HG03060 (cell line): ENCODE data around the gene ABHD10.

Source experiments
- ATAC-seq: cut with Tn5 transposase; IDR thresholded peaks from one replicate; pipeline ENCODE4 v1.9.1; 2021; ENCODE audit warnings: low read depth, moderate number of reproducible peaks; ENCODE audit not compliant: unreplicated experiment

ABHD10 gene

GRCh38 chr3:111999484-112000324 lies 20.9 kb downstream of the ABHD10 start:
- no peak for ATAC-seq

GRCh38 chr3:112000367-112000771 lies 21.5 kb downstream of the ABHD10 start:
- no peak for ATAC-seq

- no peak for ATAC-seq
Observed at GRCh38 chr3:112000966-112001365, 22.1 kb downstream of the ABHD10 start.

DNA sequence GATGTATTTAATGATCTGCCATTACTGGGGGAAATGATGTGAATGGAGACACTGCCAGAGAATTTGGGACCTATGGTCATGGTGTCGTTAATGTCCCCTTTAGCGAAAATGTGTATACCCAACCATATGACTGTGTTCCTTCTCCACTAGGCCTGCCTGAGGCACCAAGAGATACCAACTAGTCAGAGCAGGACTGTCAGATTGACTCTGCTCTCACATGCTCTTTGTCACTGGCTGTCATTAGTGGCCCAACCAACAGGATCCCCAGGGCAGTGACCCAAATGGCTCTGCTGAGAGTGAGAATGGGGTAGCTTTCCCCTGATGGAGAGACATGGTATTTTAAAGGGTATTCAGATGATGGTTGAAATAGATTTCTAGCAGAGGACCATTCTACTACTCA lies 22.7 kb downstream of the ABHD10 start:
- no peak for ATAC-seq

DNA sequence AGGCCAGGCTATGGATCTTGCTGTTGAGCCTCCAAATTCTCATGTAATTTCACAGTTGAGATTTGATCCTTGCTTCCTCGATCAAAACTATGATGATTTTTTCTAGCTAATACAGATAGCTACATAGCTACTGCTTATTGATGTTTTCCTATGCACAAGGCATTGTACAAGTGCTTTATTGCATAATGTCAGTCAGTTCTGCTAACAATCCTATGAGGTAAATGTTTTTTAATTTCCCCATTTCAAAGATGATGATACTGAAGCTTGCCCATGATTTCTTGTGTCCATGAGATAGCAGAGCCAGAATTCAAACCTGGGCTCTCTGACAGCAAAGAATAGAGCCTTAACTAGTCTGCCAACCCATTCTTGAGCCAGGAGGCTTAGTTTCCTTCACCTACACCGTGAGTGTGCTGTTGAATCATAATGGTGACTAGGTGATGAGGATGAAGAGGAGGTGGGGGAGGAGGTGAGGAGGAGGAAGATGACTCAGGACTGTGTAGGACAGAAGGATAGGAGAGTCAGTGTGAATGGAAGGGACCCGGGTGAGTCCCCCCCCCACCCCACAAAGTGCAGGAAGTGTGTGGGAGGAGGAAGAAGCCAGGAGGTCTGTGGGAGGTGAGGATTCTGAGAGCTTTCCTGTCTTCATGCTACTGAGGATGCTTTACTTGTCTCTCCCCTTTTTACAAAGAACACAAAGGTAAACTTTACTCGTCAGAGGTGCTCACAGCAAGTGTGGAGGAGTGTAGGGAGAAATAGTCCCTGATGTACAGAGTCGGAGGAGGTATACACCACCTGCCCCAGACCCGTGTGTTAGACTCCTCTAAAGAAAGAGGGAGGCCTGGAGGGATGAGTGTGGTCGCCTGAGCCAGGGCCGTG lies 23.5 kb downstream of the ABHD10 start:
- ATAC-seq = no peak

GRCh38 chr3:112003321-112004080 lies 24.7 kb downstream of the ABHD10 start:
- ATAC-seq = no peak

GRCh38 chr3:112004187-112004586 lies 25.4 kb downstream of the ABHD10 start:
- ATAC-seq = no peak

GRCh38 chr3:112004669-112005068 lies 25.8 kb downstream of the ABHD10 start:
- ATAC-seq = no peak

DNA sequence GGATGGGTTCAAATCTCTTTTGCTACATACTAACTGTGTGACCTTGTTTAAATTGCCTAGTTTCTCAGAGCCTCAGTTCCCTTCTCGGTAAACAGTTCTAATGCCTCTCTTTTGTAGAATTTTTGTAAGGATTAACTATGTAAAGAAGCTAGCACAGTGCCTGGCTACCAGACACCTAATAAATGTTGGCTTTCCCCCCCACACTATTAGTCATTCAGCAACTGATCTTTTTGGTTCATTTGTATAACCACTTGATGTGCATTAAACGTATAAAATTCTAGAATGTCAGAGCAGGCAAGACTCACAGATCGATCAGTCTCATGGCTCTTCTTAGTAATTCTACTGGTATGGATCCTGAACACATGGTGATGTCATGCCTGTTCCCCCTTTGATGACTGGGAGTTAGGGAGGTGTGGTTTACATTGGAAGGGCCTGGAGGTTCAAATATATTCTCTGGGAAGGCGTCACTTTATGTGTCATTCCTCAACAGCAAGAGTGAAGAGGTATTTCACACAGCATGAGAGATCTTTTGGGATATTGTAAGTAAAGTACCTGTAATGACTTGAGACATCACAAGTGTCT lies 26.4 kb downstream of the ABHD10 start:
- no peak for ATAC-seq

GRCh38 chr3:112007633-112008032 lies 28.8 kb downstream of the ABHD10 start:
- no peak for ATAC-seq

- ATAC-seq = no peak
Observed at GRCh38 chr3:112009670-112010069, 30.8 kb downstream of the ABHD10 start.

GRCh38 chr3:112010636-112011035 lies 31.8 kb downstream of the ABHD10 start:
- no peak for ATAC-seq

DNA sequence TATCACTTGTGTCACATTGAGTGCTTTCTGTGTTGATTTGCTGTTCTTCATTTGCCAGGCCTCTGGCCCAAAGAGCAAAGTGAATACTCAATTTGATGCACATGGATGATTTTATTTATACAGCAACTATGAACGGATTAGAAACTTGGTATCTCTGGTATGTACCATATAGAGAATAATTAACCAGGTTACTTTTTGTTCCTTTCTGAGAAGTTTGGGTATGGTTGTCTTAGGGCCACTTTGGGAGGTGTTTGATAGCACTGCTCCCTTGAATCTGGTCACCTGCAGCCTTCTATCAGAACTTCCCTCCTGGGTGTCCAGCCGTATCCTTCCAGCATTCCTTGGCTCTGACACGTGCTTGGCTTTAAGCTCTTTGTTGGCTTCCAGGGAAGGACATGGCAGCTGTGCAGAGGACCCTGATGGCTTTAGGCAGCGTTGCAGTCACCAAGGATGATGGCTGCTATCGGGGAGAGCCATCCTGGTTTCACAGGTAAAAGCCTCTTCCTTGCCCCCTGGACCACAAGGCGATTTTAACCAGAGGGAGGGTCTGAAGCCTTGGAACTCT lies 32.6 kb downstream of the ABHD10 start:
- ATAC-seq = no peak

DNA sequence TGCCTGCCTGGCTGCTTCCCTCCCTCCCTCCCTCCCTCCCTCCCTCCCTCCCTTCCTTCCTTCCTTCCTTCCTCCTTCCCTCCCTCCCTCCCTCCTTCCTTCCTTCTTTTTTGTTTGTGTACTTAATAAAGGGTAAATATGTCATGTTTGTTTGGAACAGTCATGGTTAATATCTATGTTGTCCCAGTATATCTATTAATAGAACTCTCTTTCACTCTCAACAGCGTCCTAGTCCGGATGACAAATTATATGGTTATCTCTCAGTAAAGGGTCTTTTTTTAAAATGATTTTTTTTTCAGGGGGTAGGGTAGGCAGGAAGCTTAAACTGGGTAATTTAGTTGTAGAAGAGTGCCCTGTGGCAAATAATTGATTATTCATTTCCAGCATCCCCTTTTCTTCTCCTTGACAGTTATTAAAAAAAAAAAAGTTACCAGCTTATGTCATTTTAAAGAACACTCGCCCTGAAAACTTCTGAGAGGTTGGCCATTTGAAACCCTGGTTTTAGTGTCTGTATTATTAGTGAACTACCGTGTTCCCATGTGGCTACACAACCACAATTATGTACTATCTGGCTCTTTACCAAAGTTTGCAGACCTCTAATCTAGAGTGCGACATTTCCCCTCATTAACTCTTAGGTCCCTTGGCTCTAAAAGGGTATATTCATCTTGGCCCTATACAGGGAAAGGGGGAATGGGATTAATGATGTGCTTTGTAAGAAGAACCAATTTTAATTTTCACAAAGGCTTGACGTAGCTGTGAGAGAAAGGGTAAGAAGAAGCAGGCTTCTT lies 33.6 kb downstream of the ABHD10 start:
- ATAC-seq = no peak

DNA sequence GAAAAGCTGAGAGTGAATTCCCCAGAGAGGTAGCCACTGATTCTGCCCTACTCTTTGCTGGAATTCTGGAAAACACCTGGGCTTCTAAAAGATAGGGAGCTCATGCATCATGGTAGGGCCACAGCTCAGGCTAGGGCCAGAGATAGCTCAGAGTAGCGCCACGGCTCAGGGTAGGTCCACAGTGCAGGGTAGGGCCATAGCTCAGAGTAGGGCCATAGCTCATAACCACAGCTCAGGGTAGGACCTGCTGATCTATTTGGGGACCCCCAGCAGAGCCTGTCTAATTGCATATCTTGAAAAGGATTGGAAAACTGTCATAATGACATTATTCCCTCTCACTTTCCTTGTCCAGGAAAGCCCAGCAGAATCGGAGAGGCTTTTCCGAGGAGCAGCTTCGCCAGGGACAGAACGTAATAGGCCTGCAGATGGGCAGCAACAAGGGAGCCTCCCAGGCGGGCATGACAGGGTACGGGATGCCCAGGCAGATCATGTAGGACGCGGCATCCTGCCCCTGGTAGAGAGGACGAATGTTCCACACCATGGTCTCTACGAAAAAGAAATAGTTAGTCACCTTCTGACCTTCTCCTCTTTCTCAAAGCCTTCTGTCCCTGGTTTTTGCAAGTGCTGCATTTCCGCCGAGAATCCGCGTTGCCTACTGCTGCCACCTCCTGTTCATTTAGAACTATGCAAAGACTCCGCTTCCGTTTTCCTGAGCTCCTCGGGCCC lies 34.4 kb downstream of the ABHD10 start:
- no peak for ATAC-seq

DNA sequence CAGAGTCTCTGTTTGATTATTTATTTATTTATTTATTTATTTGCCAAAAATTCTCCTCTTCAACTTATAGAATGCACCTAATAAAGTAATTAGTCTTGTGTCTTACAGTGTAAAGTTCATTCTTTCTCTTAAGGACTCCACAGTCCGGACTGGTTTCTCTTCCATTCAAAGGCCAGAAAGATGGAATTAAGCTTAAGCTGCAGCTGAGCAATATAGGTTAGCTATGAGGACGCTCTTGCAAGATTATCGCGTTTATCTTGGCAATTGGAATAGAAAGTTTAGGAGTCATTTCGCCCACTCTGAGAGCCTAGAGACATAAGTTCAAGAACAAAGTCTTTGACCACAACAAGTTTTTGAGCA lies 34.9 kb downstream of the ABHD10 start:
- ATAC-seq = no peak

- no peak for ATAC-seq
Observed at GRCh38 chr3:112017091-112017490, 38.3 kb downstream of the ABHD10 start.

DNA sequence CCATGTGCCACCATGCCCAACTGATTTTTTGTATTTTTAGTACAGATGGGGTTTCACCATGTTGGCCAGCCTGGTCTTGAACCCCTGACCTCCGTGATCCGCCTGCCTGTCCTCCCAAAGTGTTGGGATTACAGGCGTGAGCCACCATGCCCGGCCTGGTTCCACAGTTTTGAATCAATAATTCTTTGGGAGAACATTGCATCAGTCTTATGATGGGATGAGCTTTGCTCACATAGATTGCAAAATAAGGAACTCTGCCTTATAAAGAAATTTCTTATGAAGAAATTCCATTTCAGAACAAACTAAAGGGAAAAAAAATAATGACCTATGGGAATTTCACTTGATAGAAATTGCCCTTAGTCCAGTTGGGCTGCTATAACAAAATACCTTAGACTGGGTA lies 39.9 kb downstream of the ABHD10 start:
- ATAC-seq = no peak

- ATAC-seq = no peak
Observed at GRCh38 chr3:112019716-112020115, 40.9 kb downstream of the ABHD10 start.
